Fibroblast of skin of left quadriceps (primary cell): ENCODE measurements around the gene MBLAC1.

ENCODE experiments used
- DNase-seq, 2 experiments: peaks; one replicate each; pipeline ENCODE4 v3.0.0-alpha.2; 2013; ENCODE audit warnings: low read depth in 2 of 2

The MBLAC1 gene, protein sequence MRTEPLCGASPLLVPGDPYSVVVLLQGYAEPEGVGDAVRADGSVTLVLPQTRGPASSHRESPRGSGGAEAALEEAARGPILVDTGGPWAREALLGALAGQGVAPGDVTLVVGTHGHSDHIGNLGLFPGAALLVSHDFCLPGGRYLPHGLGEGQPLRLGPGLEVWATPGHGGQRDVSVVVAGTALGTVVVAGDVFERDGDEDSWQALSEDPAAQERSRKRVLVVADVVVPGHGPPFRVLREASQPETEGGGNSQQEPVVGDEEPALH

DNA sequence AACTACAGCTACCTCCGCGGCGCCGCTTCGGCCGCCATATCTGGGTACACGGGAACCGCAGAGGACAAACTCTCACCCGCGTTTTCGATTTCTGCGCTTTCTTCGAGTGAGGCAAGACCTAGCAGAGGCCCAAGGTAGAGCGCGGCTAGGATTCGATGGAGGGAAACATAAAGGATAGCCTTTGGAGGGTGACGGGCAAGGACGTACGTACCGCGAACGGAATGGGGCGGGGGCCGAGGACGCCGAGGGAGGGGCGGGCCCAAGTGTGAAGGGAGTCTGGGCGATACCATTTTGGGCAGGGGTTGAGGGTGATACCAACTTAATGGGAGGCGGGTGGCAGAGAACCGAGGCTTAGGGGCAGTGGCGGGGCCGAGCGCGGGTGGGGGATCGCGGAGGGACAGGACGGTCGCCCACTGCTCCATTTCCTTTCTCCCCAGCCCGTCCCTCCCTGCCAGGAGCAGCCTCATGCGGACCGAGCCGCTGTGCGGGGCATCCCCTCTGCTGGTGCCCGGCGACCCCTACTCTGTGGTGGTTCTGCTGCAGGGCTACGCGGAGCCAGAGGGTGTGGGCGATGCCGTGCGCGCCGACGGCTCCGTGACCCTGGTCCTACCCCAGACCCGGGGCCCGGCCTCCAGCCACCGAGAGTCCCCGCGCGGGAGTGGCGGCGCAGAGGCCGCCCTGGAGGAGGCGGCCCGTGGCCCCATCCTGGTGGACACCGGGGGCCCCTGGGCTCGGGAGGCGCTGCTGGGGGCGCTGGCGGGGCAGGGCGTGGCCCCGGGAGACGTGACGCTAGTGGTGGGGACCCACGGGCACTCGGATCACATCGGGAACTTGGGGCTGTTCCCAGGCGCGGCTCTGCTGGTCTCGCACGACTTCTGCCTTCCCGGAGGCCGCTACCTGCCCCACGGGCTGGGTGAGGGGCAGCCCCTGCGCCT is at the start of gene MBLAC1:
Gene MBLAC1, plus strand, starts transcription at position 37 of the 935 bp plus-strand sequence. Its CDS starts 429 bp downstream, at position 466.
- DNase-seq = peak; percentile 85

DNA sequence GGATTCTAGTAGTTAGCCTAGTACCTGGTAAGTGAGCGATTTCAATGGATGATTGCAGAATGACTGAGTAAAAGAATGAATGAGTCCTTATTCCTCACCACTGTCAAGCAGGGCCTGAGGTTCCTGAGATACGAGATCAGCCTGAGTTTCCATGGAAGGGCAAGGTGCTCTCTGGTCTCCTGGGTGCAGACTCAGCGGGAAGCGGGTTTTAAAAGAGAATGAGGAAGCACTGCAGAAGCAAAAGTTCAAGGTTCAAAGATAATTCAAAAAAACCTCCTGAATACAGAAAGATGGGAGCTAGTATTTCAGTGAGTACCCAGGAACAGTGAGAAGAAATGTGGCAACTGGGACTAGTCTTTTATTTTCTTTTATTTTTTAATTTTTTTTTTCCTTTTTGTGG is 49.6 kb upstream of the MBLAC1 start:
- DNase-seq = no peak

DNA sequence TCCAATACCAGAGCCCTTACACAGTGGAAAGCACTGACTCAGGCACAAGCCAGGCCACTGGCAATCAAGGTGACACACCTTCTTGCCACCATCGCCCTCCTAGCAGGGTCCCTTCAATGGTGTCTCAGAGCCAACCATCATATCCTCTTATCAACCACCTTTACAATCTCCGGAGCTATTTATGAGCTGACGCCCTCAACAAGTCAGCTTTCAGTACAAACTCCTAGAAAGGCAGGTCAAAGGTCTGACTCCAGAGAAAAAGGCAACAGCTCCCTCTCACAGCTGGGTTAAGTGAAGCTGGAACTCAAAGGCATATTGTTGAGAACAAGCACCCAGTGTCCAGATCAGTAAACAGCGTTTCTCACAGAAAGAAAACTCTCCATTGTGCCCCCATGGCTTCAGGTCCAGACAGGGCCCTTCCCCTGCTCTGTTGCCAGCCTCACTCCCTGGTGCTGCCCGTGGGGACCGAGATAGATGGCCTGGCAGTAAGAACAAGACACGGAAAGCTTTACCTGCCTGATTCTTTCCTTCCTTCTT is 47.7 kb upstream of the MBLAC1 start:
- DNase-seq = no peak

DNA sequence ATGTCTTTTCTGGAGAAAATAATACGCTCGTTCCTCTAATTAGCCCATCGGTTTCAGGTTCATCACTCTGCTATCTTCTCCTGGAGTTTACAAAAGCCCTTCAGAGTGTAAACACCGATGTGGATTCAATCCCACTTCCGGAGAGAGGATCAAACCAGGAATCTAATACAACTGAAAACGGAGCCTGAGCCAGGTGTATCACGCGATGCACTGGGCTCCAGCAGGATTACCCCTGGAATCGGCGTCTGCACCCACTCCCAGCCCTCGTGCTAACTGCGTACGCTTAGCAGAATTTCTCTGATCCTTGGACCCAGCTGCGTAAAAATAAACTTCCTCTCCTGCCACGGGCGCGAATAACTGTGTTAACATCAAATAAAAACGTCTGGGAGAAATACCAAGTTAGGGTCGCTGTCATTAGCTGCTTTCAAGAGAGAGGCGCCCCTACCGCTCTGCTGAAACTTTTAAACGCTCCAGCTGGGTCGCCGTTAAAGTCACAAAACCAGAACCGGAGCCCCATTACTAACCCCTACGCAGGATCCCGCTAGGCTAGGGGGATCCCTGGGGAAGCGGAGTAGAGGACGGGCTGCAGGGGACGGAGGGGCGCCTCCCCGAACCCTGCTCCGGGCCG is 45.7 kb upstream of the MBLAC1 start:
- no peak for DNase-seq

DNA sequence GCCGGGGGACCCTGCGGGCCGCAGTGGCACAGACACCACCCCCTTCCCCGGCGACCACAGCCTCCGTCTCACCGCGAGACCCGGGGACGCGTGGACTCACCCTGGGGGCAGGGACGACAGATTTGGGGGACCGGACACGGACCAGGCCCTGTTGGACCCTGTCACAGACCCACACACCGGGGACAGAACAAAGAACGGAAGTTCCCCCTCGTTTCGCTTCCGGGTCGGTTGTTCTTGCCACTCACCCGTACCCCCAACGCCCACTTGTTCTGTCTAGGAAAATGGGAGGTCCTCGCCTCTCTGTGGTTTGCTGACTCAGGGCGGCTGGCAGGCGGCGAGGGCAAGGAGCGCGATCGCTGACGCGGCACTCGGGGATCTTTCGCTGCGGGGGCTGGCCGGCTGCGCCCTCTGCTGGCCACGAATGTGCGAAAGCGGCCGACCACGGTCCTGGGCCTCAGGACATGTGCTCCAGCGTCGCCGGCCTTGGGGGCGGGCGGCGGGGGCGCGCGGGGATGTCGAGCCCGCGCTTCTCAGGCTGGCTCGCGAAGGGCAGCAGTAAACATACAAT is 45.1 kb upstream of the MBLAC1 start, which contains the start of gene ZNF3:
Gene ZNF3, minus strand, starts transcription at position 189 of the 568 bp plus-strand sequence. CDS start 4,366 bp downstream, outside the sequence.
- peak; percentile 99 for DNase-seq

DNA sequence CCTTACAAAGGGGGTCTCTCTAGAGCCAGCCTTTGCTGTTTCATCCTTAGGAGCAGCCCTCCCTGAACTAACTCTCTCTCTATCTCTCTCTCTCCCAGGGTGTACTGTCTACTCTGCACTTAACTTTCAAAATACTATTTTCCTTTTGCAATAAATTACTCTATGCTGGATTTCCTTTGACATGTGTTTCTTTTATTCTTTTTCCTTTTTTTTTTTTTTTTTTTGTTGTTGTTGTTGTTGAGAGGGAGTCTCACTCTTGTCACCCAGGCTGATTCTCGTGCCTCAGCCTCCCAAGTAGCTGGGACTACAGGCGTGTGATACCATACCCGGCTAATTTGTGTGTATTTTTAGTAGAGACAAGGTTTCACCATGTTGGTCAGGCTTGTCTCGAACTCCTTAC is 43.8 kb upstream of the MBLAC1 start:
- DNase-seq = no peak

DNA sequence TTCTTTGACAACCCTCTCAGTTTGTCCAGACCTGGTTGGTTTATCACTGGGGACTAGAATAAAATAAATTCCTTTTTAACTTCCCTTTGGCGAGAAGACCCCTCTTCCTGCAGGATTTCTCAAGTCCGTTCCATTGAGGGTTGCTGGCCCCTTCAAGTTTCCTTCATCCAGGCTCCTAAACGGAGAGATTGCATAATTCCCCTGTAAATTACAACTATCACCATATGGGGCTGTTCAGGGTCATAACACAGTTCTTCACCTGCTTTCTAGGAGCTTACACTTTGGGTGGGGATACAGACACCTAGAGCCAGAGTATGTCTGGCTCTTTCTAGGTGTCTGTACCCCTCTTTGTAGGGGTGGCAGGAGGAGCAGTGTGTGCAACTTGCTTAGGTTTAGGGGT is 41.3 kb upstream of the MBLAC1 start:
- DNase-seq = no peak

DNA sequence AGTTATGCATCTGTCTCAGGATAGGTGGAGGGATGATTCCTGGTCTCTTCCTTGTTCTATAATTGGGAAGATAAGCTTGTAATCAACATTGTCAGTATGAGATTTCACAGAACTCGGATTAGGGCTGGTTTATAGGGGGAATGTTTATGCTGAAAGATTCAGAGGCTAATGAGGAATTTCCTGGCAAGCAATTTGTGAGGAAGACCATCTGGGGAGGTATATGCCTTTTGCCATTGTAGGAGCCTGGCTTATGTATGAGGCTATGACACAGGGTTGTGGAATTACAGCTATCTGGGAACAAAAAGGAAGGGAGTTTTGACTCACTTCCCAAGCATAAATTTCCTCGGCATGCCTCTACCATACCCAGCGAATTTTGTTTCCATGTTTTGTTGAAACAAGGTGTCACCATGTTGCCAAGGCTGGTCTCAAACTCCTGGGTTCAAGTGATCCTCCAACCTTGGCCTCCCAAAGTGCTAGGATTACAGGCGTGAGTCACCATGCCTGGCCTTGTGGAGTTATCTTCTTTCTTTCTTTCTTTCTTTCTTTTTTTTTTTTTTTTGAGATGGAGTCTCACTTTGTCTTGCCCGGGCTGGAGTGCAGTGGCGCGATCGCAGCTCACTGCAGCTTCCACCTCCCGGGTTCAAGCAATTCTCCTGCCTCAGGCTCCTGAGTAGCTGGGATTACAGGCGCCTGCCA is 39.6 kb upstream of the MBLAC1 start:
- peak; percentile 99 for DNase-seq

DNA sequence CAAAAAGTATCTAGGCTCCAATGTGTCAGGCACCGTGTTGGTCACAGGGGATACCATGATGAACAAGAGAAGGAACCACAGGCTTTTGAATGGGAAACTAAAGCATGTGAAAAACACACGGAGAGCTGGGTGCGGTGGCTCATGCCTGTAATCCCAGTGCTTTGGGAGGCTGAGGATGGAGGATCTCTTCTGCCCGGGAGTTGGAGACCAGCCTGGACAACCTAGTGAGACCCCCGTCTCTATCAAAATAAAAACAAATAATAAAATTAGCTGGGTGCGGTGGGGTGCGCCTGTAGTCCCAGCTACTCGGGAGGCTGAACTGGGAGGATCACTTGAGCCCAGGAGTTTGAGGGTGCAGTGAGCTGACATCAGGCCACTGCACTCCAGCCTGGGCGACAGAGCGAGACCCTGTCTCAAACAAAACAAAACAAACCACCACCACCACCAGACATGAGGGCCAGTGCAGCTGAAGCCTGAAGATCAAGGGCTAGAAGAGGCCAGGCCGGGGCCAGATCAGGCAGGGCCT is 38.6 kb upstream of the MBLAC1 start:
- DNase-seq = no peak

DNA sequence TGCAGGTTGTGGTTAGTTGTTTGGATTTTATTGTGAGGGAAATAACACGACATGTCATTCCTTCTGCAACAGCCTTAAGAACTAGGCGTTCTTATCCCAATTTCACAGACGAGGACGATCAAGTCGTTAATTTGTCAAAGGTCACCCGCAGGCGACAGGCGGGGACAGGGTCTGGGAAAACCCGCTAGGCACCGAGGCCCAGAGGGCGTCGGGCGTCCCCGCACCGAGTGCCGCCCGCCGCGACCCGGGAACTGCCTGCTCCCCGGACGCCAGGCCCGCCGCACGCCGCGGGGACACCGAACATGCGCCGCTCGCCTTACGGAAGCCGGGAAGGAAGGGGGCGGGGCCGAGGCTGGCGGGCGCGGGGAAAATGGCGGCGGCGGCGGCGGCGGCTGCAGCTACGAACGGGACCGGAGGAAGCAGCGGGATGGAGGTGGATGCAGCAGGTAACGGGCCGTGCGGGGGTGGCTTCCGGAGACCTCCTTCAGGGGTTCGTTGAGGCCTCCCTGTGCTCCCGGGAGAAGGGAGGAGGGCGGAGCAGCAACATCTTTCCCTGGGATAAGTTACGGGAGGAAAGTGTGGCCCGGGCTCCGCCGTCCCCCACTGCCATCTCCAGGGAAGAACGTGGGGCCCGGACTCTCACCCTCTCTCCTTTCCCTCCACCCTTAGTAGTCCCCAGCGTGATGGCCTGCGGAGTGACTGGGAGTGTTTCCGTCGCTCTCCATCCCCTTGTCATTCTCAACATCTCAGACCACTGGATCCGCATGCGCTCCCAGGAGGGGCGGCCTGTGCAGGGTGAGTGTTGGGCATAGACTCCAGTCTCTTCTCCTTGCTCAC is 37.9 kb upstream of the MBLAC1 start, which contains the start of gene COPS6:
Gene COPS6, plus strand, starts transcription at position 349 of the 837 bp plus-strand sequence. Its CDS starts 22 bp downstream, at position 371.
- peak; percentile 54 for DNase-seq

DNA sequence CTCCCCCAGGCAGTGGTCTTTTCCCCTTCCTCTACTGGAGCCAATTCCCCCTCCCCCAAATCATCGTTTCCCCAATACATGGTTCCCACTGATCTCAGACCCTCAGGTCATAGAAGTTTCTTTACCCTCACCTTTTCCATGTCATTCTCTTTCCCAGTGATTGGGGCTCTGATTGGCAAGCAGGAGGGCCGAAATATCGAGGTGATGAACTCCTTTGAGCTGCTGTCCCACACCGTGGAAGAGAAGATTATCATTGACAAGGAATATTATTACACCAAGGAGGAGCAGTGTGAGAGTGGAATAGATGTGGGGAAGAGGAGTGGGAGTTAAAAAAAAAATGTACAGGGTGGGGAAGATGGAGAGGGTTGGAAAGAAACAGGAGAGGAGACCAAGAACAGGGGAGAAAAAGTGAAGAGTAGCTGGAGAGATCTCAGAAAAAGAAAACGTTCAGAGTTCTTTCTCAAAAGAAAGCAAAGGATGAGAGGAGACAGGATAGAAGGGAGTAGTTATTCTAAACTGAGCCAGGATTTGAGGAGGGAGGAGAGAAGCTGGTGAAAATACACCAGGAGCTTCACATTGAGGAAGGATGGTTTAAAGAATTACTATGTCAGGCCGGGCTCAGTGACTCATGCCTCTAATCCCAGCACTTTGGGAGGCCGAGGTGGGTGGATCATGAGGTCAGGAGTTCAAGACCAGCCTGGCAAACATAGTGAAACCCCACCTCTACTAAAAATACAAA is 37.1 kb upstream of the MBLAC1 start:
- no peak for DNase-seq

DNA sequence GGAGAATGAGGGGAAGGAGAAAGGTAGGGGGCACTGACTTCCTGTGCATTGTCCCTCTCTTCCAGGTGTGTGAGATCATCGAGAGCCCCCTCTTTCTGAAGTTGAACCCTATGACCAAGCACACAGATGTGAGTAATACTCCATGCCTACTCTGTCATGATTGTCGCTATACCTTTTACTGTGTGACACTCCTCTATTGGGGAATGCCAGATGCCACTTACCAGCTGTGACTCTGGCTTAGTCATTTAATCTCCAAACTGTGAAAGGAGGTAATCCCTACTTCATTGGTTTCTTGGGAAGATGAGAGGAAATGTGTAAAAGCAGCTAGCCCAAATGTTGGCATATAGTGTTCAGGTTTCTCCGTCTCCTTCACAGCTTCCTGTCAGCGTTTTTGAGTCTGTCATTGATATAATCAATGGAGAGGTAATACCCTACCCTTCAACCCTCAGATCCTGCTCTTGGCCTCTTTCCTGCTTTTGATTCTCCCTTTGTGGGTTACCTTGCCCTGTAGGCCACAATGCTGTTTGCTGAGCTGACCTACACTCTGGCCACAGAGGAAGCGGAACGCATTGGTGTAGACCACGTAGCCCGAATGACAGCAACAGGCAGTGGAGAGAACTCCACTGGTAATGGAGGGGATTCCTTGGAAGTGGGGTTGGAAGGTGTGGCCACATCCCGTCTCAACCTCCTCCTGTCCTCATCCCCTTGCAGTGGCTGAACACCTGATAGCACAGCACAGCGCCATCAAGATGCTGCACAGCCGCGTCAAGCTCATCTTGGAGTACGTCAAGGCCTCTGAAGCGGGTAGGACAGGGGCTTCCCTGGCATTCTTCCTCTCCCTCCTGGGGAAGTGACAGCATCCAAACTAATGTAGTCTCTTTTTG is 36.0 kb upstream of the MBLAC1 start:
- DNase-seq = no peak

DNA sequence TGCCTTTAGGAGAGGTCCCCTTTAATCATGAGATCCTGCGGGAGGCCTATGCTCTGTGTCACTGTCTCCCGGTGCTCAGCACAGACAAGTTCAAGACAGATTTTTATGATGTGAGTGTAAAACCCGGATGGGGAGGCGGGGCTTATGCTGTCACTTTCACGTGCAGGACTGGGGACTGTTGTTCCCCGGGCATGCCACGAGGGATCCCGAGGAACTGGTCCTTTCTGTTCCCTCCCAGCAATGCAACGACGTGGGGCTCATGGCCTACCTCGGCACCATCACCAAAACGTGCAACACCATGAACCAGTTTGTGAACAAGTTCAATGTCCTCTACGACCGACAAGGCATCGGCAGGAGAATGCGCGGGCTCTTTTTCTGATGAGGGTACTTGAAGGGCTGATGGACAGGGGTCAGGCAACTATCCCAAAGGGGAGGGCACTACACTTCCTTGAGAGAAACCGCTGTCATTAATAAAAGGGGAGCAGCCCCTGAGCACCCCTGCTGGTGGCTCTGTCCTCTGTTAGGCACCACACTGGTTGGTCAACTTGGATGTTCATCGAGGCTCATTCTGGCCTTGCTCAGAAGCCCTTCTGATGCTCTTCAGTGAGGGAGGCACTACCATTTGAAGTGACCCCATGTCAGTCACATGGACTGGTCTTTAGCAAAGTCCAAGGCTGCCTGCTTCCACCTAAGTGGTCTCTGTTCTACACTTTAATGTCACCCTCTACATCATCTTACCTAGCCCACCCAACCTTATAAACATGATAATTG is 35.2 kb upstream of the MBLAC1 start:
- no peak for DNase-seq

DNA sequence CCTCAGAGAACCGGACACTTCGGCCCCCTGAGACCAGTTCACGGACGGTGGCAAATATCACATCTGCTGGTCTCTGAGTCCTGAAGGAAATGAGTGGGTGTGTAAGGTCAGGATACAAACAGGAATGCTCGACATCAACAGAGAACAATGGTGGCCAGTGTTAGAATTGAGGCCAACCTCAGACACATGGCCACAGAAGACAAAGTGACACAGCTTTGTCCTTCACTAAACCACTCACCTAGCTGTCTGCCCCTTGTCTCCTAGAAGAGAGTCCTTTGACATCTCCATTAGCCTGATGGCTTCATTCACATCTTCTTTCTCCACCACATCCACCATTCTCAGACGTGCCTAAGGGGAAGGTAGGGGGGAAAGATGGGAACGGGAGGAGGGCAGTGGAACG is 33.7 kb upstream of the MBLAC1 start:
- no peak for DNase-seq

DNA sequence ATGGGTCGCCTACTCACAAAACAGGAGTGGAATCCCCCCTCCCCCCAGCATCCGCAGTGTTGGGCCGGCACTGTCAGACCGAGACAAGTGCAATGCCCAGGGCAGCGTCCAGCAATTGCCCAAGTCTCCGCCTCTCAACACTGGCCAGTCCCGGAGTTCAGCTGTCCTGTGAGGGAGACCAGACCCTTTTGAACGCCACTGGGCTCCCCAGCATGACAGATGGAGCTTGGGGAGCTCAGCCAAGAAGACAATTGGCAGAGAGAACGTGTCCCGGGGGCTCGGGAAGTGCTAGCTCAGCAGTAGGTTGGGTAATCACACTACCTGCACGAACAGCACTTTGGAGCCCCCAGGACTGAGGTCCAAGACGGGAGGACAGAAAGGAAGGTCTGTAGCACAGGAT is 33.3 kb upstream of the MBLAC1 start:
- no peak for DNase-seq

DNA sequence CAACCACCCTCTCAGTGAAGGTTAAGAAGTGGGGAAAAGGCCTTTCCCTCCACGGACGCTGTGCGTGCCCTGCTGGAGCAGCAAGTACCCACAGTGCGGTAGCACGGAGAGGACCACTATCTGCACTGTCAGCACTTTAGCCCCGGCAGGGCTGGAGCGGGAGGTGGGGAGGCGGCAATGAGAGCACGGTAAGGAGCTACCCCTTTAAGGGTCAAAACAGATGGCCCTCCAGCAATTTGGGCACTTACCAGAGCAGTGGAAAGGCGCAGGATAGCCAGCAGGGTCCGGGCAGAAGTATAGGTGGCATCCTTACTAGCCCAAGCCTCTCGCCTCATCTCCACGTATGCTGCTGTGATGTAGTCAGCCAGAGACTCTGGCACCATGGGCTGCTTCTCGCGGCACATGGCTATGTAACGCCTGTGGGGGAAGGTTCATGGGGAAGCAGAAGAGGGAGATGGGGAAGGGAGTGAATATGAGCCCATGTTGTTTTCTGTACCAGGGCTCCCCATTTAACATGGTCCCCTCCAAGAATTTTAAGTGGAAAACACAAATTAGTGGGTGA is 32.8 kb upstream of the MBLAC1 start:
- no peak for DNase-seq

DNA sequence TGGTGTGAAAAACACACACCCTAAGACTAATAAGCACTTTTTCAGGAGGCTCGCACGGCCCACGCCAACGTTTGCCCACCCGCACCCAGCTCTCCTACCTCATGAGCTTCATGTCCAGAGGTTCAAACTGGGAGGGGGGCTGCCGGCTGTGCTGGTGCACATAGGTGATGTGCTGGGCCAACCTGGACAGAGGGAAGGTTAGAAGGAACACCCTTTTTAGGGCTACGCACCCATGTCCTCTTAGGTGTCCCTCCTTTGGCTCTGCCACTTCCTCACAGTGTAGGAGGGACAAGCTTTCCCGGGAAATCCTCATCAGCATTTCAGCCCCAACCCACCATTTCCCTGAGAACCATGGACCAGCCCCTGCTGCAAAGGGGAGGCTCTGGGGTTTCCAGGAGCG is 31.5 kb upstream of the MBLAC1 start:
- DNase-seq = no peak
